Activated CD8-positive, alpha-beta memory T cell treated with anti-CD3 and anti-CD28 coated beads, Interleukin-2, amount 50 U/mL, for 24 hours (primary cell): ENCODE data around the gene TMC6.
"Not testable (repeated sequence)": the region's sequence is repeated elsewhere in the genome, so short reads cannot be mapped to it uniquely, and the experiment has no call there.

Experiments
- DNase-seq: peaks from one replicate; pipeline ENCODE4 v3.0.0-alpha.2; 2020; ENCODE audit errors: extremely low read depth

TMC6 gene

GRCh38 chr17:78081551-78081950 lies 47.0 kb downstream of the TMC6 start:
- no peak for DNase-seq

GRCh38 chr17:78079253-78079652 lies 49.3 kb downstream of the TMC6 start:
- DNase-seq: no peak

GRCh38 chr17:78075545-78075944 lies 53.0 kb downstream of the TMC6 start:
- no peak for DNase-seq

- DNase-seq: no peak
Observed at GRCh38 chr17:78075011-78075410, 53.5 kb downstream of the TMC6 start.

GRCh38 chr17:78072961-78073360 lies 55.6 kb downstream of the TMC6 start:
- no peak for DNase-seq

- DNase-seq: no peak
Observed at GRCh38 chr17:78069695-78070094, 58.9 kb downstream of the TMC6 start.

GRCh38 chr17:78066976-78067375 lies 61.6 kb downstream of the TMC6 start:
- DNase-seq: not testable (repeated sequence)

- no peak for DNase-seq
Observed at GRCh38 chr17:78064708-78065107, 63.8 kb downstream of the TMC6 start.

GRCh38 chr17:78063489-78063888 lies 65.1 kb downstream of the TMC6 start:
- no peak for DNase-seq

- no peak for DNase-seq
Observed at GRCh38 chr17:78062596-78062995, 66.0 kb downstream of the TMC6 start.
